SK-N-SH (cell line): Measurements from ENCODE around the gene TGOLN2. TPM values are rescaled to one million over a fixed set of nuclear protein-coding genes. Genes with fewer than 3 reads are reported as not detected.

ENCODE experiments used
- CTCF ChIA-PET: fragments of 300-600, 350-600 bp; formaldehyde crosslinking; extraction: SDS; loops from one replicate; lab custom pipeline; 2021; lab: Yijun Ruan, JAX
- POLR2A ChIA-PET: fragments of 350-600 bp; sonication (Branson Sonifier 250); formaldehyde crosslinking; extraction: SDS; loops from one replicate; lab custom pipeline; 2020; ENCODE audit warnings: antibody characterized with exemption, inconsistent platforms; lab: Yijun Ruan, JAX
- DNase-seq: peaks from one replicate; pipeline ENCODE4 v3.0.0; 2012
- H2AFZ ChIP-seq: fragments of 200-600 bp; sonication (generic); 2 replicates; pipeline ENCODE4 v1.8.1; 2016; ENCODE audit warnings: antibody characterized with exemption, mild to moderate bottlenecking, low read depth
- H3F3A ChIP-seq: fragments of 200-600 bp; sonication (generic); replicated peaks from 2 replicates; pipeline ENCODE3; 2016; ENCODE audit warnings: antibody characterized with exemption, mild to moderate bottlenecking; ENCODE audit not compliant: insufficient read depth
- H3K27ac ChIP-seq, 2 experiments: fragments of 200-500 bp in 1 of 2; fragments of 200-600 bp in 1 of 2; sonication (Bioruptor generic) in 1 of 2; sonication (generic), shearing (Covaris generic) in 1 of 2; 2 replicates each; pipeline versions ENCODE4 v1.5.1 to v1.6.1; 2014 to 2016; ENCODE audit warnings: low read depth in 2 of 2, inconsistent platforms in 1 of 2, low read length in 1 of 2, mild to moderate bottlenecking in 1 of 2, mixed read lengths in 1 of 2
- H3K27me3 ChIP-seq: fragments of 200-600 bp; sonication (generic), shearing (Covaris generic); 2 replicates; pipeline ENCODE4 v1.6.1; 2016; ENCODE audit warnings: mixed run types; ENCODE audit not compliant: insufficient read depth
- H3K36me3 ChIP-seq, 2 experiments: fragments of 200-500 bp in 1 of 2; fragments of 200-600 bp in 1 of 2; sonication (Bioruptor generic) in 1 of 2; sonication (generic) in 1 of 2; replicated peaks in 1 of 2; 2 replicates each; pipeline versions ENCODE3 to v1.5.1; 2014 to 2016; ENCODE audit warnings: low read length in 1 of 2, mild to moderate bottlenecking in 1 of 2; ENCODE audit not compliant: insufficient read depth in 2 of 2, control insufficient read depth in 1 of 2
- H3K4me1 ChIP-seq, 2 experiments: fragments of 200-500 bp in 1 of 2; fragments of 200-600 bp in 1 of 2; sonication (Bioruptor generic) in 1 of 2; sonication (generic), shearing (Covaris generic) in 1 of 2; 2 replicates each; pipeline versions ENCODE4 v1.5.1 to v1.6.1; 2014 to 2016; ENCODE audit warnings: low read depth in 1 of 2, low read length in 1 of 2, mixed run types in 1 of 2; ENCODE audit not compliant: insufficient read depth in 2 of 2, control insufficient read depth in 1 of 2
- H3K4me2 ChIP-seq: fragments of 200-600 bp; sonication (generic), shearing (Covaris generic); 2 replicates; pipeline ENCODE4 v1.6.1; 2017; ENCODE audit warnings: mixed run types
- H3K4me3 ChIP-seq, 2 experiments: fragments of 200-500 bp in 1 of 2; fragments of 200-600 bp in 1 of 2; sonication (Bioruptor generic) in 1 of 2; sonication (generic), shearing (Covaris generic) in 1 of 2; 2 replicates each; pipeline versions ENCODE4 v1.5.1 to v1.8.1; 2014 to 2016; ENCODE audit warnings: low read depth in 2 of 2, inconsistent platforms in 1 of 2, low read length in 1 of 2, mild to moderate bottlenecking in 1 of 2, mixed read lengths in 1 of 2, moderate library complexity in 1 of 2
- H3K79me2 ChIP-seq: fragments of 200-600 bp; sonication (generic); 2 replicates; pipeline ENCODE4 v1.8.1; 2017; ENCODE audit warnings: mild to moderate bottlenecking; ENCODE audit not compliant: insufficient read depth
- H3K9ac ChIP-seq: fragments of 200-600 bp; sonication (generic); 2 replicates; pipeline ENCODE4 v1.6.1; 2017; ENCODE audit warnings: mixed run types
- H3K9me2 ChIP-seq: fragments of 200-600 bp; sonication (generic); 2 replicates; pipeline ENCODE4 v1.6.1; 2017; ENCODE audit warnings: mixed run types
- H3K9me3 ChIP-seq: fragments of 200-600 bp; sonication (generic); 2 replicates; pipeline ENCODE4 v1.6.1; 2017; ENCODE audit warnings: mixed run types, mild to moderate bottlenecking, moderate library complexity
- H4K20me1 ChIP-seq: fragments of 200-600 bp; sonication (generic); 2 replicates; pipeline ENCODE4 v1.6.1; 2017; ENCODE audit warnings: mild to moderate bottlenecking, mixed run types; ENCODE audit not compliant: insufficient read depth
- CHD2 ChIP-seq: fragments of 150-350 bp; IDR thresholded peaks from 2 replicates; pipeline ENCODE4 v1.6.1; 2018; ENCODE audit warnings: low read length; ENCODE audit not compliant: partially characterized antibody
- EZH2phosphoT487 ChIP-seq: fragments of 200-600 bp; sonication (generic); IDR thresholded peaks from 2 replicates; pipeline ENCODE4 v1.6.1; 2017; ENCODE audit warnings: low read depth, mixed run types, mild to moderate bottlenecking, antibody characterized with exemption, moderate library complexity, borderline replicate concordance
- FOSL2 ChIP-seq: IDR thresholded peaks from 2 replicates; pipeline ENCODE4 v1.4.0; 2012; ENCODE audit warnings: low read depth, mild to moderate bottlenecking, moderate library complexity, borderline replicate concordance
- FOXJ3 ChIP-seq: sonication (generic); formaldehyde crosslinking; IDR thresholded peaks from 2 replicates; pipeline ENCODE4 v1.5.1; 2020; ENCODE audit warnings: mild to moderate bottlenecking, missing genetic modification reagents
- JUND ChIP-seq: IDR thresholded peaks from 2 replicates; pipeline ENCODE4 v1.4.0; 2012
- MXI1 ChIP-seq: IDR thresholded peaks from 2 replicates; pipeline ENCODE4 v1.6.1; 2012; ENCODE audit warnings: mild to moderate bottlenecking, low read depth, low read length, improper control_type of control experiment
- NFIC ChIP-seq: IDR thresholded peaks from 2 replicates; pipeline ENCODE4 v1.4.0; 2012; ENCODE audit warnings: borderline replicate concordance
- NRF1 ChIP-seq: IDR thresholded peaks from 2 replicates; pipeline ENCODE4 v1.6.1; 2012; ENCODE audit warnings: low read depth, mild to moderate bottlenecking, low read length
- RAD21 ChIP-seq: IDR thresholded peaks from 2 replicates; pipeline ENCODE4 v1.6.1; 2012; ENCODE audit warnings: mild to moderate bottlenecking, low read length
- RXRA ChIP-seq: IDR thresholded peaks from 2 replicates; pipeline ENCODE4 v1.4.0; 2012; ENCODE audit warnings: low read depth, mild to moderate bottlenecking, borderline replicate concordance
- SIN3A ChIP-seq: IDR thresholded peaks from 2 replicates; pipeline ENCODE4 v1.6.1; 2012; ENCODE audit warnings: low read depth, mild to moderate bottlenecking, low read length, moderate library complexity, borderline replicate concordance
- SMC3 ChIP-seq: IDR thresholded peaks from 2 replicates; pipeline ENCODE4 v1.6.1; 2012; ENCODE audit warnings: low read depth, low read length, improper control_type of control experiment
- TCF12 ChIP-seq: IDR thresholded peaks from 2 replicates; pipeline ENCODE4 v1.4.0; 2012
- TEAD4 ChIP-seq: IDR thresholded peaks from 2 replicates; pipeline ENCODE4 v1.4.0; 2012; ENCODE audit warnings: mild to moderate bottlenecking, borderline replicate concordance; ENCODE audit not compliant: insufficient read depth
- WGBS: methylation state at CpG from one replicate; pipeline ENCODE4 v1.1.6; 2017; ENCODE audit warnings: low lambda C conversion rate; 5-methylcytosine and 5-hydroxymethylcytosine counted together
- polyA plus RNA-seq, 3 experiments: library from polyadenylated mRNA; depleted of rRNA; stranded (reverse); fragments of >200 nt; gene quantifications; 2 replicates each; pipeline ENCODE4 v1.2.3, GENCODE V29; 2012
- TF ChIP-seq, protein P1 (sequence below): IDR thresholded peaks from 2 replicates; pipeline ENCODE4 v1.6.1; 2012; ENCODE audit warnings: mild to moderate bottlenecking, low read depth, low read length, moderate library complexity
- TF ChIP-seq, protein P2 (sequence below): fragments of 200-600 bp; sonication (generic); IDR thresholded peaks from 2 replicates; pipeline ENCODE4 v1.6.1; 2017; ENCODE audit warnings: antibody characterized with exemption, mild to moderate bottlenecking, moderate library complexity
- TF ChIP-seq, protein P3 (sequence below): IDR thresholded peaks from 2 replicates; pipeline ENCODE4 v1.4.0; 2012; ENCODE audit warnings: low read depth, borderline replicate concordance
- TF ChIP-seq, protein P4 (sequence below): fragments of 150-350 bp; IDR thresholded peaks from 2 replicates; pipeline ENCODE4 v1.6.1; 2017; ENCODE audit warnings: antibody characterized with exemption, low read length, low read depth, borderline replicate concordance

Gene TGOLN2
- polyA plus RNA-seq, 1 of the 3 experiments (the other 2 are of a cell fraction), result 138 TPM

DNA sequence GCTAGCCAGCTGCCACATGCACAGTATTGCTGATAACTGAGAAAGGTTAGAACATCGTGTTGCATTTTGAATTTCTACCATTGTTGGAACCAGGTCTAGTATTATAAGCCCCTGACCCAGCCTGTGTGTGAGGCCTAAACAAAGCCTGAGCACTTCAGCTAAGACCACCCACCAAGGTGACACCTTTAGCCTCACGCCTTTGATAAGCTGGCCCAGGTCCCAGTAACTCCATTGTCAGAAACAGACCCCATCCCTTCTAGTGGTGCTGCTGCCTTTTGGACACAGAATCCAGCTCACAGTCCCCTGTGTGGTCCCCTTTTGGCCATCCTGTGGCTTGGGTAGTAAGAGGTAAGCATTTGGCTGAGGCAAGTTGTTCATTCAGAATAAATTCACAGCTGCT, 28.4 kb upstream of the TGOLN2 start:
- CTCF ChIA-PET, result interaction anchor here (1.4 kb wide), 1 partner anchor 14 kb away, joined by 4 read pairs; no protein-coding TSS in a partner anchor
- no peak for DNase-seq
- Histone ChIP-seq H3K4me3 (no peak overlapping the region), H3K79me2 (peaks cover 63% of the 10 kb centered on the region), H3K9me3 (no peaks in the 10 kb centered on the region)
- no peak for TF ChIP-seq MXI1
- TF ChIP-seq, protein P1, sequence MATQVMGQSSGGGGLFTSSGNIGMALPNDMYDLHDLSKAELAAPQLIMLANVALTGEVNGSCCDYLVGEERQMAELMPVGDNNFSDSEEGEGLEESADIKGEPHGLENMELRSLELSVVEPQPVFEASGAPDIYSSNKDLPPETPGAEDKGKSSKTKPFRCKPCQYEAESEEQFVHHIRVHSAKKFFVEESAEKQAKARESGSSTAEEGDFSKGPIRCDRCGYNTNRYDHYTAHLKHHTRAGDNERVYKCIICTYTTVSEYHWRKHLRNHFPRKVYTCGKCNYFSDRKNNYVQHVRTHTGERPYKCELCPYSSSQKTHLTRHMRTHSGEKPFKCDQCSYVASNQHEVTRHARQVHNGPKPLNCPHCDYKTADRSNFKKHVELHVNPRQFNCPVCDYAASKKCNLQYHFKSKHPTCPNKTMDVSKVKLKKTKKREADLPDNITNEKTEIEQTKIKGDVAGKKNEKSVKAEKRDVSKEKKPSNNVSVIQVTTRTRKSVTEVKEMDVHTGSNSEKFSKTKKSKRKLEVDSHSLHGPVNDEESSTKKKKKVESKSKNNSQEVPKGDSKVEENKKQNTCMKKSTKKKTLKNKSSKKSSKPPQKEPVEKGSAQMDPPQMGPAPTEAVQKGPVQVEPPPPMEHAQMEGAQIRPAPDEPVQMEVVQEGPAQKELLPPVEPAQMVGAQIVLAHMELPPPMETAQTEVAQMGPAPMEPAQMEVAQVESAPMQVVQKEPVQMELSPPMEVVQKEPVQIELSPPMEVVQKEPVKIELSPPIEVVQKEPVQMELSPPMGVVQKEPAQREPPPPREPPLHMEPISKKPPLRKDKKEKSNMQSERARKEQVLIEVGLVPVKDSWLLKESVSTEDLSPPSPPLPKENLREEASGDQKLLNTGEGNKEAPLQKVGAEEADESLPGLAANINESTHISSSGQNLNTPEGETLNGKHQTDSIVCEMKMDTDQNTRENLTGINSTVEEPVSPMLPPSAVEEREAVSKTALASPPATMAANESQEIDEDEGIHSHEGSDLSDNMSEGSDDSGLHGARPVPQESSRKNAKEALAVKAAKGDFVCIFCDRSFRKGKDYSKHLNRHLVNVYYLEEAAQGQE, result no peak
- TF ChIP-seq TCF12, result no peak
- no peak for TF ChIP-seq RXRA
- no peak for TF ChIP-seq SIN3A
- TF ChIP-seq, protein P2, sequence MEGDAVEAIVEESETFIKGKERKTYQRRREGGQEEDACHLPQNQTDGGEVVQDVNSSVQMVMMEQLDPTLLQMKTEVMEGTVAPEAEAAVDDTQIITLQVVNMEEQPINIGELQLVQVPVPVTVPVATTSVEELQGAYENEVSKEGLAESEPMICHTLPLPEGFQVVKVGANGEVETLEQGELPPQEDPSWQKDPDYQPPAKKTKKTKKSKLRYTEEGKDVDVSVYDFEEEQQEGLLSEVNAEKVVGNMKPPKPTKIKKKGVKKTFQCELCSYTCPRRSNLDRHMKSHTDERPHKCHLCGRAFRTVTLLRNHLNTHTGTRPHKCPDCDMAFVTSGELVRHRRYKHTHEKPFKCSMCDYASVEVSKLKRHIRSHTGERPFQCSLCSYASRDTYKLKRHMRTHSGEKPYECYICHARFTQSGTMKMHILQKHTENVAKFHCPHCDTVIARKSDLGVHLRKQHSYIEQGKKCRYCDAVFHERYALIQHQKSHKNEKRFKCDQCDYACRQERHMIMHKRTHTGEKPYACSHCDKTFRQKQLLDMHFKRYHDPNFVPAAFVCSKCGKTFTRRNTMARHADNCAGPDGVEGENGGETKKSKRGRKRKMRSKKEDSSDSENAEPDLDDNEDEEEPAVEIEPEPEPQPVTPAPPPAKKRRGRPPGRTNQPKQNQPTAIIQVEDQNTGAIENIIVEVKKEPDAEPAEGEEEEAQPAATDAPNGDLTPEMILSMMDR, result no peak
- no peak for TF ChIP-seq JUND
- no peak for TF ChIP-seq FOXJ3 (CRISPR knock-in tag)
- no peak for TF ChIP-seq NRF1
- TF ChIP-seq SMC3, result no peak
- no peak for TF ChIP-seq NFIC
- no peak for TF ChIP-seq FOSL2
- TF ChIP-seq EZH2phosphoT487, result no peak
- TF ChIP-seq, protein P3, sequence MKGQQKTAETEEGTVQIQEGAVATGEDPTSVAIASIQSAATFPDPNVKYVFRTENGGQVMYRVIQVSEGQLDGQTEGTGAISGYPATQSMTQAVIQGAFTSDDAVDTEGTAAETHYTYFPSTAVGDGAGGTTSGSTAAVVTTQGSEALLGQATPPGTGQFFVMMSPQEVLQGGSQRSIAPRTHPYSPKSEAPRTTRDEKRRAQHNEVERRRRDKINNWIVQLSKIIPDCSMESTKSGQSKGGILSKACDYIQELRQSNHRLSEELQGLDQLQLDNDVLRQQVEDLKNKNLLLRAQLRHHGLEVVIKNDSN, result no peak
- TF ChIP-seq, protein P4, sequence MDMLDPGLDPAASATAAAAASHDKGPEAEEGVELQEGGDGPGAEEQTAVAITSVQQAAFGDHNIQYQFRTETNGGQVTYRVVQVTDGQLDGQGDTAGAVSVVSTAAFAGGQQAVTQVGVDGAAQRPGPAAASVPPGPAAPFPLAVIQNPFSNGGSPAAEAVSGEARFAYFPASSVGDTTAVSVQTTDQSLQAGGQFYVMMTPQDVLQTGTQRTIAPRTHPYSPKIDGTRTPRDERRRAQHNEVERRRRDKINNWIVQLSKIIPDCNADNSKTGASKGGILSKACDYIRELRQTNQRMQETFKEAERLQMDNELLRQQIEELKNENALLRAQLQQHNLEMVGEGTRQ, result no peak
- TF ChIP-seq CHD2, result no peak
- TF ChIP-seq RAD21, result no peak
- no peak for TF ChIP-seq TEAD4
- TF ChIP-seq, all 33 proteins: peak for 0
- Histone ChIP-seq H3K27ac (no peak overlapping the region), H3K36me3 (peaks cover 13 to 22% of the 10 kb centered on the region in 2 experiments), H3K4me1 (peaks cover 5 to 10% of the 10 kb centered on the region in 2 experiments; a peak in 2 of 4 replicates), H4K20me1 (no peaks in the 10 kb centered on the region), H2AFZ (no peak overlapping the region), H3K9ac (no peak overlapping the region), H3K4me2 (no peak overlapping the region), H3F3A (no peaks in the 10 kb centered on the region), H3K27me3 (no peaks in the 10 kb centered on the region), H3K9me2 (no peaks in the 10 kb centered on the region)
- POLR2A ChIA-PET, result no interaction called here
- WGBS, result 96% methylated on average over 2 of the region's 2 CpGs
